Measurements from ENCODE around the gene SMDT1.

The SMDT1 gene, protein sequence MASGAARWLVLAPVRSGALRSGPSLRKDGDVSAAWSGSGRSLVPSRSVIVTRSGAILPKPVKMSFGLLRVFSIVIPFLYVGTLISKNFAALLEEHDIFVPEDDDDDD

DNA sequence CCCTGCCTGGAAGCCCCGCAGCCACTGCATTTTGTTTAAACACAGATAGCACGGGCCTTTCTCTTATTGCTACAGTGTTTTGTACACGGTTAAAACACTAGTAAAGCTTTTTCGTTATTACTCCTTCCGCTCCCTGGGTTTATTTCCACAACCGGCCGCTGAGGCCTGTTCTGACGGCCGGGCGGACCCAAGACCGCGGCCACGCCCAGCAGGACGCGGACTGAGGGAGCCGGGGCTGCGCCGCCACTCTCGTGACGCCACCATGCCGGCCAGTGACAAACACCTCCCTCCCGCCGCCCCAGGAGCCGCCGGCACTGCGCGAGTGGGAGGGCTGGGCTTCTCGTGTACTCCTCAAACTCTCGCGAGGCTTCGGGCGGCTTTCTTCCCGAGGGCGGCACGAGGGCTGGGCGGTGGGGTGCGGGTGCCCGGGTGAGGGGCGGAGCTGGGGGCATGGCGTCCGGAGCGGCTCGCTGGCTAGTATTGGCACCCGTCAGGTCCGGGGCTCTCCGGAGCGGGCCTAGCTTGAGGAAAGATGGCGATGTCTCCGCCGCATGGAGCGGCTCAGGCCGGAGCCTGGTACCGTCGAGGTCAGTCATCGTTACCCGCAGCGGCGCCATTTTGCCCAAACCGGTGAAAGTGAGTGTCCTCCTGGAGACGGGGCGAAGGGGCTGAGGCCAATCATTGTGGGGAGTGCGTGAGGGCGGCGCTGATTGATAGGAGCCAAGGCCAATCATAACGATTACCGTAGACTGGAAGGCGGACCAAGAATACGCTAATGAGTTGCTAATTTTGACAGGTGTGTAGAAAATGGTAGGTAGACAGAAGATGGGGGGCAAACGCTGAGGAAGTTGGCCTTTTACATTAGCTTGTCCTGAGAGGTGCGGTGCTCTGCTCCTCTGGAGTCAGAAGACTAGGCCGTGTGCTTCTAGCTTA lies at the start of gene SMDT1:
TSS of gene SMDT1 (plus strand) at position 382 of the 933 bp plus-strand sequence. CDS start at position 451, 69 bp downstream.
- peak; percentile 96 for DNase-seq

DNA sequence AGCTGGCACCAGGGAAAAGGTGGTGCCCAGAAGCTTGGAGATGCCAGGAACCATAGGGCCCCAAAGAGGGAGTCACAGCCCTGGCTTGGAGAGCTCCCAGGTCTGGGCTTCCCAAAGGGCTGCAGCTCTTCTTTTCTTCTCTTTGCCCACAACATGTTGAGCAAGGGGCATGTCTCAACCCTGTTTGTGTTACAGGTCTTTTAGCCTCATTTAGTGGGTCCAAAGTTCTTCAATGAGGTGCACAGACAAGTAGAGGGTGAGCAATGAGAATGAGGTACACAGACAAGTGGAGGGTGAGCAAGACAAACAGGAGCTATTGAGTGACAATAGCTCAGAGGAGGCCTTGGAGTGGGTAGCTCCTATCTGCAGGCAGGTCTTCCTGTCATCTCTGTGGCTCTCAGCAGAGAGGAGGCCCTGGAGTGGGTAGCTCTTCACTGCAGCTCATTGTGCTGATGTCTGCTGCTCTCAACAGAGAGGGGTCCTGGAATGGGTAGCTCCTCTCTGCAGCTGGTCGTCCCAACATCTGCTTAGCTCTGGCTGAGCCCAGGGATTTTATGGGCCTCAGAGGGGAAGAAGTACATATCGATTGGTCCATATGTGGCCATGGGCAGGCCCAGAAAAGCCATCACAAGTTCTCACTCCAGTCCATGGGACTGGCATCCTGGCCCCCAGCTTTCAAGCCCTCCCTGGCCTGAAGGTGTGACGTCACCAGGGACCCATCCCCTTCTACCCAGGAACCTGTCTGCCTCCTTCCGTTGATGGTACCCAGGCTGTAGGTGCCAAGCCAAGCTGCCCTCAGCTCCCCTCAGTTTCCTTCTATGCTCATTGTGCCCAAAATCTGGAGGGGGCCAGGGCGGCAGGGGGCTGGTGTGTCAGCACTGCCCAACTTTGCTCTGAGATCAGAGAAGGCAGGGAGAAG lies 46.0 kb upstream of the SMDT1 start:
- no peak for DNase-seq

DNA sequence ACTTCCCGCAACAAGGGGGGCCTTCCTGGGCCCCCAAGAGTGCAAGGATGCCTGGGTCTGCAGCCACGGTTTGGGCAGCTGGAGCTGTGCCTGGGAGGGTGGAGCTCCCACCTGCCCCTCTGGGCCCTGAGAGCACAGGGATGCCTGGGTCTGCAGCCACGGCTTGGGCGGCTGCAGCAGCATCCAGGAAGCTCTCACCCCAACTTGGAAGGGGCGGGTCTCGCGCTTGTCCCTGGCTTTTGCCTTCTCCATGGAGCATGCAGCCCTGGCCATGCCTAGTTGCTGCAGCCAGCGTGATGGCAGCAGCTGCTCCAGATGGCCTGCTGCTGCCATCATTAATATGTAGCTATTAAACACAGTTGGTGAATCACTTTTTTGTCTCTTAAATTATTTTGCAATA lies 44.2 kb upstream of the SMDT1 start:
- no peak for DNase-seq

DNA sequence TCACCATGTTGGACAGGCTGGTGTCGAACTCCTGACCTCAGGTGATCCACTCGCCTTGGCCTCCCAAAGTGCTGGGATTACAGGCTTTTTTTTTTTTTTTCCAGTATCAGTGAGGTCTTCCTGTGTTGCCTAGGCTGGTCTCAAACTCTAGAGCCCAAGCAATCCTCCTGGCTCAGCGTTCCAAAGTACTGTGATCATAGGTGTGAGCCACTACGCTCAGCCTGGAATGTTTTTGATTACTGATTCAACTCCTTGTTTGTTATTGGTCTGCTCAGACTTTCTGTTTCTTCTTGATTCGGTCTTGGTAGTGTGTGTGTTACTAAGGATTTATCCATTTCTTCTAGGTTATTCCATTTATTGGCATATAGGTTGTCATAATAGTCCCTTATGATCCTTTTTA lies 40.2 kb upstream of the SMDT1 start:
- no peak for DNase-seq

DNA sequence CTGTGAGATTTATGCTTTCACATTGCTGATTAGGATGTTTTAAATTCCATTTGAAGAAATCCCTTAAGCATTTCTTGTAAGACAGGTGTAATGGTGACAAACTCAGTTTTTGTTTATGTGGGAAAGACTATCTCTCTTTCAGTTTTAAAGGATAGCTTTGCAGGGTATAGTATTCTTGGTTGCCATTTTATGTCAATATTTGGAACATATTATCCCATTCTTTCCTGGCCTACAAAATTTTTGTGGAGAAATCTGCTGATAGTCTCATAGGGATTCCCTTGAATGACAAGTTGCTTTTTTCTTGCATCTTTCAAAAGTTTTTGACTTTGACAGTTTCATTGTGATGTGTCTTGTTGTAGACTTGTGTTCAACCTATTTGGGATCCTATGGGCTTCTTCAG lies 37.7 kb upstream of the SMDT1 start:
- DNase-seq, result no peak

DNA sequence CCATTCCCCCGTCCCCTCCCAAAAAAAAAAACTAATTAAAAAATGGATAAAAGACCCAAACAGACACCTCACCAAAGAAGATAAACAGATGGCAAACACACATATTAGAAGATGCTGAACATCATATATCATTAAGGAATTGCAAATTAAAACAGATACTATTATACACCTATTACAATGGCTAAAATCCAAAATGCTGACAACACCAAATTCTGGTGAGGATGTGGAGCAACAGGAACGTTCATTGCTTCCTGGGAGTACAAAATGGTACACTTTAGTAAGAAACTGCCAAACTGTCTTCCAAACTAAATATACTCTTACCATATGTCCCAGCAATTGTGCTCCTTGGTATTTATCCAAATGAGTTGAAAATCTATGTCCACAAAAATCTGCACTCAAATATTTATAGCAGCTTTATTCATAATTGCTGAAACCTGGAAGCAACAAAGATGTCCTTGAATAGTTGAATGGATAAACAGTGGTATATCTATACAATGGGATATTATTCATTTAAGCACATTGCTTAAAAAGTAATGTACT lies 28.8 kb upstream of the SMDT1 start:
- no peak for DNase-seq

DNA sequence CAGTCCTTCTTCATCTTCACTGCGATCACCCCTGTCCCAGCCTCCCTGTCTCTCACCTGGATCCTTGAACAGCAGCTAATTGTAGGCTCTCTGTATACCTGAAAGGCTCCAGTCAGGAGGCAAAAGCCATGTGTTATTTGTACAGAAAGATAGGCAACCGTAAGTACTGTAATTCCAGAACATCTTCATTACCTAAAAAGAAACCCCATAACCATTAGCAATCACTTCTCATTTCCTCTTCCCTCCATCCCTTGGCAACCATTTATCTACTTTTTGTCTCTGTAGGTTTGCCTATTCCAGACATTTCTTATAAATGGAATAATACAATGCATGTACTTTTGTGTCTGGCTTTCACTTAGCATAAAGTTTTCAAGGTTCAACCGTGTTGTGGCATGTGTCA lies 26.7 kb upstream of the SMDT1 start:
- no peak for DNase-seq

DNA sequence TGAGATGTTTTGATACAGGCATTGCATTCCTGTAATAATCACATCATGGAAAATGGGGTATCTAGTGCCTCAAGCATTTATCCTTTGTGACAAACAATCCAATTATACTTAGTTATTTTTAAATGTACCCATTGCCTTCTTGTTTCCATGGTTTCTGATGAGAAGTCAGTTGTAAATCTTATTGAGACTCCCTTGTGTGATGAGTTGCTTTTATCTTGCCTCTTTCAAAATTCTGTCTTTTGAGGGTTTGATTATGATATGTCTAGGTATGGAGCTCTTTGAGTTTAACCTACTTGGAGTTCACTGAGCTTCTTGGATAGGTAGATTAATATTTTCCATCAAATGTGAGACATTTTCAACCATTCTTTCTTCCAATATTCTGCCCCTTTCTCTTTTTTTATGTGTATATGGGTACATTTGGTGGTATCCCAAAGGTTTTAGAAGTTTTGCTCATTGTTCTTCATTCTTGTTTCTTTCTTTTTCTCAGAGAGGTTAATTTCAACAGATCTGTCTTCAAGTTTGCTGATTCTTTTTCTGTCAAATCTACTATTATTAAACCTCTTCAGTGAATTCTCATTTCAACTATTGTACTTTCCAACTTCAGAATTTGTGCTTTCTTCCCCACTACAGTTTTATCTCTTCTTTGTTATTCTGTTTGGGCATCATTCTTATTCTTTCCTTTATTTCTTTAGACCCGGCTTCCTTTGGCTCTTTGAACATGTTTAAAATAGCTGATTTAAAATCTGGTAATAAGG lies 22.6 kb upstream of the SMDT1 start:
- DNase-seq, result no peak

DNA sequence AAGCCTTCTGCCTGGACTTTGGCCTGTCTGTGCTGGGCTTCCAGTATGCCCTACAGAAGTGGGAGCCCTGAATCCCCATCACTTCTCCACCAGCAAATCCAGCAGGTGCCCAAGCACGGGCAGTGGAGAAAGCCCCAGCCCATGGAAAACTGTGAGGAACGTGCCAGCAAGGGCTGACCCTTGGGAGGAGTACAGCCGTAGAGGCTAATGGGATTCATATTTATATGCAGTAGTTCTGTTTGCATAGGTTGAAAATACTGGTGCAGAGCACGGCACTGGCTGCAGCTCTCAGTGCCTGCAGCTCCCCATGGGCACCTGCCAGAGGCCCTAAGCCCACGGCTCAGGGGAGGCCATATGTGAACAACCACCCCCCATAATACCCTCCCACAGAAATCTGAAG lies 19.0 kb upstream of the SMDT1 start:
- no peak for DNase-seq

DNA sequence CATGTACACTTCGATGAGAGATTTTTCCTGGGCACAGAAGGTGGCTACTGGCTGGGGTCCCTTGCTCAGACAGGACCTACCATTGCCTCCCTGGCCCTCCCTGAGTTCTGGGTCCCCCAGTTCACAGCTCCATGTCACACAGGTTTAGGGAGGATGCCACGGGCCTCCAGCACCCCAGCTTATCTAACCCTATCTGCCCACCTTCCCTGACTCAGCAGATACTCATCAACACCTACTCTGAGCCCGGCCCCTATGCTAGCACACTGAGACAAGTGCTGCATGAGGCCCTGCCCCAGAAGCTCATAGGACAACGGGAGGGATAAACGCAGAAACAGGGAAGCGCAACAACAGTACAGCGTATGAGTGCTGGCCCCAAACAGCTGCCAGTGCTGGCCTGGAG lies 18.5 kb upstream of the SMDT1 start:
- no peak for DNase-seq

DNA sequence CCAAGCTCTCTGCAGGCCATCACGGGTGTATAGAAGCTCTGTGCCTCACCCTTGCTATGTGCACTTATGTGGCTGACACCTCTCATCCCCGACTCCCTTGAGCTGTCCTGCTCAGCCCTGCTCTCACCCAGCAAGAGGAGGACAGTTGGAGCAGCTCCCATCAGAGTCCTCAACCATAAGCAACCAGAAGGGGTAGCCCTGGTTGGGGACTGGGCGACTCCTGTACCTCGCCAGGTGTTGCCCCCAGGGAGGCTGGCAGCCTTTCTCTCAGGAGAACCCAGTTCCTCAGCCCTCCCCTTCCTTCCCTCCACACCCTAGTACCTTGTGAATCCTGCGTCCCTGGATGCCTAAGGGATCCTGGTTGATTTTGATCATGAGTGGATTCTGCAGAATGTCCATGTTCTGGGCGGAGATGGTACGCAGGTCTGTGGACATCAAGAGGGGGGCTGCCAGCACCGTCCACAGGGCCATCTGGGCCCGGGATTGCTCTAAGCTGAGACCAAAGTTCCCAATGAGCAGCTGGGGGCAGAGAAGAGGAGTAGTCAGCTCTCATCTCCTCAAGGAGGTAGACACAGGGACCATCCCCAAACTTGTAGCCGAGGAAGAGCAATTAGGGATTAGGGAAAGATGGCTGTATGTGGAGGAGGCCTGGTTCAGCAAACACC lies 16.9 kb upstream of the SMDT1 start:
- DNase-seq, result no peak

DNA sequence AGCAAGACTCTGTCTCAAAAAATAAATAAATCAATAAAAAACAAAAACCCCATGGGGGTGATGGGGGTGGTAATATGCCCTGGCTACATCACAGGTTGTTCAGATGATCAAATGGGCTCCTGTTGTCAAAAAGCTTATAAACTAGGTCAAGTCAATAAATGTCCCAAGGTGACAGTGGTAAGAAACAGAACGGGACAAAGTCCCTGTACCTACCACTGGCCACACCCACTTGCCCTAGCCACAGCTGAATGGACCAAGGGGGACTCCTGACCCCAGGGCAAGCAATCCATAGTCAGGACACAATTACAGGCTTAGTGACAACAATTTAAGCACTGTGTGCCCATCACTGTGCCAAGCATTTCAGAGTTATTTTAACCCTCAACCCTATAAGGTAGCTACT lies 14.9 kb upstream of the SMDT1 start:
- DNase-seq, result no peak

DNA sequence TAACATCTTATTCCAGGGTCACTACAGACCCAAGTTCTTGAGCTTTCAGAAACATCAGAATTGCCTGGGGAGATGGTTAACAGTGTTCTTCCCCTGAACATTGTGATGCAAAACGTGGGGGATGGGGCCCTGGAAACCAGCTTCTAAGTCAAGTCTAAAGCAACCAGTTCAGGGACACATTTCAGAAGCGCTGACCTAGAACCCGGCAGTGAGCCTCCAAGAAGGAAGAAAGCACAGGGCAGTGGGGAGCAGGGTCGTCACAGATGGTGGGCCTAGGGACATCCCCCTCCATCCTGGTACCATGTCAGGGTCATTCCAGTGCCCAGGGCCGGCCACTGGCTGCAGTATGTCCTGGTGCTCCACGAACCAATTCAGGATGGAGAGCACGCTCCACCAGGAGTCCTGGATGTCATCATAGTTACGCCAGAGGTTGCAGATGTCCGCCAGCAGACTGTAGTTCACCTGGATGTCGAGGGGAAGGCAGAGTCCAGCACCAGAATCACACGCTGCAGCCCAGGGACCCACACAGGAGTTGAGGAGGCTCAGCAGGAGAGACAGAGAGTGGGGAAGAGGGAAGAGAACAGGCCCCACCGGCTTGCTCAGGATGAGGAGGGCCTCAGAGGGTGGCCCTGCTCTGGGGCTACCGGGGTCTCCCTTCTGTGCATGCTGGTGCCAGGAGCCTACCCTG lies 13.9 kb upstream of the SMDT1 start:
- no peak for DNase-seq

DNA sequence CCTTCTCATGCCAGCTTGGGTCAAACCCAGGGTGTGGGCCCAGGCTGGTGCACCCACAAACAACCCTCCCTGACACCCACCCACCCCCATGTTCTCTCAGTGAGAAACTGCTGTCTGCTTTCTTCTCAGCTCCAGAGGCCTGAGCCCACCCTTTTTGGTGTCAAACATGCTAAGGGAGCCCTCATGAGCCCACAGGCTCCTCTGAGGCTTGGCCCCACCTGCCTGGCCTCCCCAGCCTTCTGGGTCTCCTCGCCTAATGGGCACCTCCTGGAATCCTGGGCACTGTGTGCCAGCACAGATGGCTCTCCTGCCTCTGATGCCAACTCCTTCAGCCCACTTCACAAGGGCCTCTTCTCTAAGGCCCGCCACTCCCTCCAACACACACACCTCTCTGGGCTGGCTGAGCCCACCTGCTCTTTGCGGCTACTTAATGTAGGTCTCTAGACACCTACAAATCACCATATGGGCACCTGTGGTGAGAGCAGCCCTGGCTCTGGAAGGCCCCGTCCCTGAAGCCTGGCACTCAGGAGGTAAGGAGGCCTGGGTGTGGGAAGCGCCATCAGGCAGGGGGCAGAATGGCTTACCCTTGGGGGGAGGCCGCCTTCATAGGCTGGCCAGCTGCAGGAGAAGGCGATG lies 13.3 kb upstream of the SMDT1 start:
- DNase-seq, result no peak

DNA sequence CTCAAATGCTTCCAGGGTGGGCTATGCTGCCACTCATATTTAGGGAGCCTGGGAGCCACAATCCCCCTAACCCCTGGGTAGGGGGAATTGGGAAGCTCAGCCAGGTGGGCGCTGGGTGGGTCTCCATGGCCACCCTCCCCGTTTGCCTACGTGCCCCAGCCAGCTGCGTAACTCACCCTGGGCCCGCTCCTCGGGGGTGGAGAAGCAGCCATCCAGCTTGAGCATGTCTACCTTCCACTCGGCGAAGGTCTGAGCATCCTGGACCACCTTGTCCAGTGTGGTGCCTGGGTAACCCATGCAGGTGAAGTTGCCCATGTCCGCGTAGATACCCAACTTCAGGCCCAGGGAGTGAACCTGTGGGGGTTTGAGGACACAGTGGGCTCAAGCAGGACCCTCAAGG lies 12.6 kb upstream of the SMDT1 start:
- DNase-seq, result no peak

DNA sequence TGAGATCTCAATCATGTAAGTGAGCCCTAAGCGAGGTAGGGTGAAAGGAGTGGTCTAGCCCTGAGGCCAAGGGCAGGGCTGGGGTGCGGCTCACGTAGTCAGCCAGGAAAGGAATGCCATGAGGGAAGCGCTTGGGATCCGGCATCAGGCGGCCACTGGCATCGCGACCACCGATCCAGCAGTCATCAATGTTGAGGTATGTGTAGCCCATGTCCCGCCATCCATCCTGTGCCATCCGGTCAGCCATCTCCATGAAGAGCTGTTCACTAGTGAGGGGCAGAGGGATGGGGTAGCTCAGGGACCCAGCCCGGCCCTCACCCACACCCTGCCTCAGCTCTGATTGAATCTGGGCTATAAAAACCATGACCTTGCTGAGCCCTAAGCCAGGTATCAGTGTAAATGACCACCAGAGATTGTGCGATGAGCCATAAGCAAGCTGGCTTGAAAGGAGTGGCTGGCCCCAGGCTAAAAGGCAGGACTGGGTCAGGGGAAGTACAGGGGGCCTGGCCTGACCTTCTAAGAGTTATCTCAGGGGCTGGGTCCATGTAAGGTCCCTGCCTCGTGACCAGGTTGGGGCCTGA lies 11.7 kb upstream of the SMDT1 start:
- DNase-seq, result no peak

DNA sequence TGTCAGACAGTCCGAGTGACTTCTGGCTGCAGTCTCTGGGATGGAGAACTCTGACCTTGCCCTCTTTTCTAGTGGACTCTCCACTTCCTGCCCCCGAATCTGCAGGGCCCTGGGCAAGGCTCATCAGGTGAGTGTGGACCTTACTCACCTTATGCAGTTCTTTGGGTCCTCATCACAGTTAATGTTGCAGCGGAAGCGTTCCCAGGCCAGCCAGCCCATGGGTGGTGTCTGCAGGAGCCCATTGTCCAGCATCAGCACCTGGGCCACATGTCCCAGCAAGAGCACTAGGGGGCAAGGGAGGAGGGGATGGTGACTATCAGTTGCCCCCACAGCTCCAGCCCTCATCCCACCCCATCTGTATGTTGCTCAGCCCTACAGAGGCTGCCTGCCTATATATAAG lies 11.2 kb upstream of the SMDT1 start:
- no peak for DNase-seq

DNA sequence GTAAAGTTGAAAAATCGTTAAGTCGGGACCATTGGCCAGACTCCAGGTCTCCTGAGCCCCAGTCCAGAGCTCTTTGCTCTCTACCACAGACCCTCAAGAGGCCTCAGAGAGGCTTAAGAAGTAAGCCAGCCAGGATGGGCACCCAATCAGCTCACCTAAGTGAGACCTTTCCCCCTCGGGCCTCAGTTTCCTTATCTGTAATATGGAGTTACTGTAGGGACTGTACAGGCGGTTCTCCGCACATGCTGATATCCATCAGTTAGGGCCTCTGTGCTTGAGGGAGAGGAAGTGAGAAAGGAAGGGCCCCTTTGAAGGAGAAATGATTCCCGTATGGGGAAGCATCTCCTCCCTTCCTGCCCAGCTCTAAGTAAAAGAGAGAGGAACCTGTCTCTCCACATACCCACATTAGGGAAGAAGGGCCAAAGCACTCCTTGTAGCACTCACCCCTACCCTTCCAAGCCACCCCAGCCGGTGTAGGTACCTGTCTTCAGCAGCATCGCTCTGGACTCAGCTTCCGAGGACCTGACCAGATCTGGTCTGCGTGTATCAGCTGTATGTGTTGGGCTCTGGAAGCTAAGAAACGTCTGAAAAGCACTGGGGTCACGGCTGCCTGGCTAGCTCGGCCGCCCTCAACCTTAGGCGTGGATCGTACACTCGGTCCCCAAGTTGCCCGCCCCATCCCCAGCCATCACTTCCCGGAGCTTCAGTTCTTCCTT lies 9.5 kb upstream of the SMDT1 start:
- DNase-seq, result no peak

DNA sequence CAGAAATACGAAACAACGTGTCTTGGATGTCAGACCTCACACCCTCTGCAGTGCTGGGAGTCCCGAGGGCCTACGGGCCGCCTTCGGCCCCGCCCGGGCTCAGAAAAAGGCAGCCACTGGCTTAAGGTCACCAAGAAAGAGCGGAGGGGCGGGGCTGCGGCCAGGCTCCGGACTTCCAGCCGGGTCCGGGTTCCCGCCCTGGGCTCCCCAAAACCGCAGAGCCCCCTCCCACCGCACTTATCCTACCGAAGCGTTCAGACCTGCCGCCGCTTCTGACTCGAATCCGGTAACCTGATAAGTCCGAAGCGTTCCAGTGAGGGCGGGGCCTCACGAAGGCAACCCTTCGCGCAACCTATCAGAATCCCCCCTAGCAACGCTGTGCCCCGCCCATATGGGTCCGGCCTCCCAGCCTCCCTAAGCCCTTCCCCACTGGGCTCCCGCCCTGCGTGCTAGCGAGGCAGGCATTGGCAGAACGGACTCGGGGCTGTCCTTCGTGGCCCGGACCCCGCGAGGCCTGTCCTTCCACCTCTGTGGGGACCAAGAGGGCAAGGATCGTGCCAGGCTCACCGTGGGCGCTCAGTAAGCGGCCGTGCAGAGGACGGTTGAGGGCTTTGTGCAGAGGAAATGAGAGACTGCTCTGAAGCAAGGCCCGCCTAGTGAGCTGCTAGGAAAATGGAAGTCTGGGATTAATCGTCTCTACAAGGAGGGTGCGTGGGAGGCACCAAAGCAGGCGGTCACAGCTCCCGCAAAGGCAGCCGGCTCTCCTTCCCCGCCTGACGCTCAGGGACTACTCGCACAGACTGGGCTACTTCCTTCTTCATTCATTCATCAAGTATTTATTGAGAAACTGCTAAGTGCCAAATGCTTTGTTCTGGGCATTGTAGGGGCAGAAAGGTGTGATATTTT lies 8.7 kb upstream of the SMDT1 start, which contains the start of gene NAGA:
TSS of gene NAGA (minus strand) at position 296 of the 906 bp plus-strand sequence. CDS start 515 bp downstream, outside the sequence.
- DNase-seq, result peak; percentile 95
